Nephron (organoid): ENCODE measurements around the gene RNF167.

Experiments
- H3K27ac Mint-ChIP-seq, 3 experiments: 2 replicates each; pipeline ENCODE4 v1.8.0; 2020; ENCODE audit warnings: mixed read lengths in 3 of 3, mild to moderate bottlenecking in 2 of 3, moderate library complexity in 1 of 3
- H3K27me3 Mint-ChIP-seq: 2 replicates; pipeline ENCODE4 v1.8.0; 2021; ENCODE audit warnings: low read depth, mild to moderate bottlenecking, moderate library complexity, mixed read lengths
- H3K36me3 Mint-ChIP-seq: 2 replicates; pipeline ENCODE4 v1.8.0; 2020; ENCODE audit warnings: low read depth, mixed read lengths
- H3K4me1 Mint-ChIP-seq: 2 replicates; pipeline ENCODE4 v1.8.0; 2020; ENCODE audit warnings: mixed read lengths
- H3K4me3 Mint-ChIP-seq, 3 experiments: 2 replicates each; pipeline ENCODE4 v1.8.0; 2020; ENCODE audit warnings: mild to moderate bottlenecking in 3 of 3, mixed read lengths in 3 of 3, moderate library complexity in 2 of 3
- H3K9me3 Mint-ChIP-seq: 2 replicates; pipeline ENCODE4 v1.8.0; 2020; ENCODE audit warnings: mixed read lengths
- CTCF ChIP-seq, 3 experiments: fragments of 200-600 bp; sonication (generic); IDR thresholded peaks; one replicate each; pipeline ENCODE4 v1.5.0; 2021; ENCODE audit warnings: antibody characterized with exemption in 3 of 3; ENCODE audit not compliant: unreplicated experiment in 3 of 3

Gene RNF167

GRCh38 chr17:4948166-4948930, 8.3 kb downstream of the RNF167 start, which contains the start of gene PFN1:
Gene PFN1, minus strand, starts transcription at chr17:4948530. Its CDS starts 136 bp downstream, at chr17:4948394.
- H3K27me3 Mint-ChIP-seq = no peaks in the 10 kb centered on the region
- H3K27ac Mint-ChIP-seq = peak within 1 kb of the TSS; percentile 98 to 99 (median 99)
- no peaks in the 10 kb centered on the region for H3K9me3 Mint-ChIP-seq
- H3K36me3 Mint-ChIP-seq = peaks cover 31% of the 10 kb centered on the region
- no peak for TF ChIP-seq CTCF (IDR thresholded peaks at IDR 0.05; ENCODE audit: unreplicated experiment in 3 of 3)
- H3K4me1 Mint-ChIP-seq = peaks cover 46% of the 10 kb centered on the region
- H3K4me3 Mint-ChIP-seq = peak within 1 kb of the TSS; percentile 95 to 98 (median 96)

- peaks cover 28% of the 10 kb centered on the region for H3K36me3 Mint-ChIP-seq
- no peak for TF ChIP-seq CTCF (IDR thresholded peaks at IDR 0.05; ENCODE audit: unreplicated experiment in 3 of 3)
- H3K4me3 Mint-ChIP-seq = peak overlapping the region; percentile 95 to 98 (median 96)
- no peaks in the 10 kb centered on the region for H3K9me3 Mint-ChIP-seq
- H3K27me3 Mint-ChIP-seq = no peaks in the 10 kb centered on the region
- peaks cover 49% of the 10 kb centered on the region for H3K4me1 Mint-ChIP-seq
- peak overlapping the region; percentile 98 to 99 (median 99) for H3K27ac Mint-ChIP-seq
Observed at GRCh38 chr17:4948931-4949320, 8.9 kb downstream of the RNF167 start.

- H3K27me3 Mint-ChIP-seq = no peaks in the 10 kb centered on the region
- H3K36me3 Mint-ChIP-seq = peaks cover 22% of the 10 kb centered on the region
- H3K4me1 Mint-ChIP-seq = peaks cover 47% of the 10 kb centered on the region
- peak overlapping the region; percentile 98 to 99 (median 99) for H3K27ac Mint-ChIP-seq
- H3K9me3 Mint-ChIP-seq = no peaks in the 10 kb centered on the region
- TF ChIP-seq CTCF (IDR thresholded peaks at IDR 0.05; ENCODE audit: unreplicated experiment in 3 of 3) = no peak
- peak overlapping the region; percentile 85 to 96 (median 85) for H3K4me3 Mint-ChIP-seq
Observed at GRCh38 chr17:4949321-4950074, 9.4 kb downstream of the RNF167 start.

- peaks cover 15% of the 10 kb centered on the region for H3K36me3 Mint-ChIP-seq
- TF ChIP-seq CTCF (IDR thresholded peaks at IDR 0.05; ENCODE audit: unreplicated experiment in 3 of 3) = no peak
- peak overlapping the region; percentile 83 to 89 (median 84) for H3K4me3 Mint-ChIP-seq
- H3K27me3 Mint-ChIP-seq = no peaks in the 10 kb centered on the region
- H3K4me1 Mint-ChIP-seq = peaks cover 43% of the 10 kb centered on the region
- H3K9me3 Mint-ChIP-seq = no peaks in the 10 kb centered on the region
- peak overlapping the region; percentile 88 to 98 (median 98) for H3K27ac Mint-ChIP-seq
Observed at GRCh38 chr17:4950075-4950745, 10.1 kb downstream of the RNF167 start.

GRCh38 chr17:4950746-4951204, 10.7 kb downstream of the RNF167 start, which contains the start of gene ENO3:
Gene ENO3, plus strand, starts transcription at chr17:4951119. Its CDS starts 711 bp downstream, at chr17:4951830.
- Mint-ChIP-seq H3K27ac (peak within 1 kb of the TSS; percentile 88 to 98 (median 98)), H3K27me3 (no peaks in the 10 kb centered on the region), H3K4me3 (peak within 1 kb of the TSS; percentile 83 to 89 (median 84))

More at GRCh38 chr17:4950746-4951204, 10.7 kb downstream of the RNF167 start, which contains the start of gene ENO3:
- Mint-ChIP-seq H3K4me1 (peaks cover 40% of the 10 kb centered on the region), H3K36me3 (peaks cover 11% of the 10 kb centered on the region), H3K9me3 (no peaks in the 10 kb centered on the region)
- TF ChIP-seq CTCF (IDR thresholded peaks at IDR 0.05; ENCODE audit: unreplicated experiment in 3 of 3) = no peak
